HL-60/S4 (cell line): ENCODE measurements around the gene AMIGO2.

Experiments used
- in situ Hi-C: fragments of 300-500 bp; cut with MboI; formaldehyde crosslinking; loops from 2 replicates; pipeline ENCODE4 v1.14.3; 2022; ENCODE audit warnings: low sequenced_read_pairs

AMIGO2 gene

GRCh38 chr12:47038270-47038748 is 41.5 kb downstream of the AMIGO2 start:
- in situ Hi-C loops: loop anchor here (10.0 kb wide), 1 partner anchor 266 kb away; no protein-coding TSS in a partner anchor

GRCh38 chr12:47035484-47035883 is 44.3 kb downstream of the AMIGO2 start:
- in situ Hi-C loops: loop anchor here (10.0 kb wide), 1 partner anchor 269 kb away; no protein-coding TSS in a partner anchor

GRCh38 chr12:47034661-47035060 is 45.1 kb downstream of the AMIGO2 start:
- in situ Hi-C loops: loop anchor here (10.0 kb wide), 1 partner anchor 270 kb away; no protein-coding TSS in a partner anchor

DNA sequence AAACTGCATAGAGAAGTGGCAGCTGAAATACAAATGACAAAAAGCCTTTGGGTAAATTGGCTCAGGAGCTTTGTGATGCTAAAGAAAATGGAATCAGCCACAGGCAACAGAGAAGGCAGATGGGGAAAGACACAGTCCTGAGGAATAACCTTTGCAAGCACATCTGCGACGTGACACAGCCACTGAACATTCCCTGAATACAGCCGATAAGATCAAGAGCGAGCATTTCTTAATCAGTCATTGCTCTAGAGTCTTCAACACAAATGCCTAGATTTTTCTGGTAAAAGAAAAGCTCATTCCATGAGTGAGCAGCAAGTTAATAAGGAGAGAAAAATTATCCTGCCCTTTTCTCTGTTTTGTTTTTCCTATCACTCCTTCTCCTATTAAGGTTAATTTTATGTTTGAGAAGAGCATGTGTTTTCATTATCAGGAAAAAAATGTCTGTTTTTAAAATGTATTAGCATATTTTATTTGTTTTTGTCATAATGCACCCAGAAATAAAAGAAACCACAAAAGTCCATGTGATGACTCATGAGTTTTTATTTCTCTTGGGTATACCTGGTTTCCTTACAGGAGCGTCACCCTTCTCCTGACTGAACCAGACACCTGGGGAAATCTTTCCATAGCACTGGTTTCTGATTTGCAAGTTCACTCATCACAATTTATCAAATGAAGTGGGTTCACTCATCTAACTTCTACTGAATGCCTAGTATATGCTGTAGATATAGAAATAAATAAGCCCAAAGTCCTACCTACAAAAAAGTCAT is 45.8 kb downstream of the AMIGO2 start:
- in situ Hi-C loops: loop anchor here (10.0 kb wide), 1 partner anchor 271 kb away; no protein-coding TSS in a partner anchor

DNA sequence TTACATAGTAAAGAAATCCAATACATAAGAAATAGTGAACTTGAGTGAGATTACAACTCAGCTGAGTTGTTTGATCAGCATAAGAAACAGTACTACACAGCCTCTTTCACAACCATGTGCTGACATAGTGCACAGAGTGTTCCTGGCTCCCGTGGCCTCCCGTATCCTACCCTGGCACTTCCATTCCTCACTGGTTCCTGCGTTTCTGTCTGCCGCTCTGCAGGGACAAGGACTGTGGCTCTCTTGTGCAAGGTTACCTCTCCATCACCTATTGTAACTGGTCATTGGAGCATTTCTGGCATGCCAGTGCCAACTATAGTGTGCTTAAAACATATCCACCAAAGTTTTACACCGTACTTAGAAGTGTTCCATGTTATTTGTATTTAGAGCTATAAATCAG is 46.7 kb downstream of the AMIGO2 start:
- in situ Hi-C loops: loop anchor here (10.0 kb wide), 1 partner anchor 272 kb away; no protein-coding TSS in a partner anchor

GRCh38 chr12:47032644-47033043 is 47.1 kb downstream of the AMIGO2 start:
- in situ Hi-C loops: loop anchor here (10.0 kb wide), 1 partner anchor 272 kb away; no protein-coding TSS in a partner anchor

DNA sequence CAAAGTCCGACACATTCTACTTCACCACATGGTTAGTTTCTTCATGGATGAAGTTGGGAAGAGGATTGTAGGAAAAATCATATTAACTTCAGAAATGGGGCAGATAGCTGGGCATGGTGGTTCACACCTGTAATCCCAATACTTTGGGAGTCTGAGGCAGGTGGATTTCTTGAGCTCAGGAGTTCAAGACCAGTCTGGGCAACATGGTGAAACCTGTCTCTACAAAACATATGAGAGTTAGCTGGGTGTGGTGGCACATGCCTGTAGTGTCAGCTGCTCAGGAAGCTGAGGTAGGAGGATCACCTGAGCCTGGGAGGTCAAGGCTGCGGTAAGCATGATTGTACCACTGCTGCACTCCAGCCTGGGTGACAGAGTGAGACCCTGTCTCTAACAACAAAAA is 49.9 kb downstream of the AMIGO2 start:
- in situ Hi-C loops: loop anchor here (10.0 kb wide), 1 partner anchor 275 kb away; no protein-coding TSS in a partner anchor

DNA sequence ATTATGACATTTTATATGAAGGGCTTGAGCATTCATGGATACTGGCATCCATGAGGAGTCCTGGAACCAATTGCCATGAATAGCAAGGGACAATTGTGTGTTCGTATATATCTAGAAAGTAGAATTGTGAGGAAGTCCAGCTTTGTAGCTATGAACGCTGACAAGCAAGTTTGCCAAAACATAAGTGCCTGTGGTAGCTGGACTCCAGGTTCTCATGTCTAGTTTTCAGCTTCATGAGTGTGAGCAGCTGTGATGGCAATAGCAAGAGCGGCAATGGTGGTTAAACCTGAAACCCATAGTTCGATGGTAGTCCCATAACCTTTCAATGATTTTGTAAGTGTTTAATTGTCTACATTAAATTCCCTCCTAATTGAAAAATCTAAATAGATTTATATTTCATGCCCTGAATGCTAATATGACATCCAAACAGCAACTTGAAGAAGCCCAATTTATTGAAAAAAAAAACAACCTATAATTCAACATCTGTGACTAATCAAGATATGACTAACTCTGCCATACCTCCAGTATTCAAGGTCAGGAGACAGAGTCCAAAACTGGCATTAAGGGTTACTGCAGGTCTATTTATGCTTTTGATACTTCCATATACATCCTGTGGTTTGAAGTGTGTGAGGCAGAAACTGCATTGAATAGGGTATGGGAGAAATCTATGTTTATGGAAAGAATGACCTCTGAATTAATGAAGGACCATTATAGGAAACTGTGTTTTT is 50.6 kb downstream of the AMIGO2 start:
- in situ Hi-C loops: no loop called here

DNA sequence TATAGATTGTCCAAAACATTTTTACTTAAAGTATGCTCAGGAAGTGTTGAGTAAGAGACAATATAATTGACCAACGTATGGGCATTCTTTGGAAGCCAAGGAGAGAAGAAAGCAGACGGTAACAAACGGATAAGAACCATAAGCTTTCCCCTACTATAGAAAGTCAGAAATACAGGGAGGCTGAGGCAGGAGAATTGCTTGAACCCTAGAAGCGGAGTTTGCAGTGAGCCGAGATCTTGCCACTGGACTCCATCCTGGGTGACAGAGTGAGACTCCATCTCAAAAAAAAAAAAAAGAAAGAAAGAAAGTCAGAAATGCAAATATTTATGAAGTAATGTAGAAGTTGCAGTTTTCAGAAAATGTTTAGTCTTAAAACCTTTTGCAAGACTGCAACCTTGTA is 51.6 kb downstream of the AMIGO2 start:
- in situ Hi-C loops: no loop called here
